Right atrium auricular region (tissue), 2 donors: ENCODE results near the gene WNT10A. TPM values are rescaled to one million over a fixed set of nuclear protein-coding genes. Genes with fewer than 3 reads are reported as not detected.

ENCODE experiments used
- DNase-seq: peaks from one replicate; pipeline ENCODE4 v3.0.0-alpha.2; 2019; ENCODE audit warnings: low spot score
- H3K27ac ChIP-seq, 2 donors: fragments of 200-600 bp; sonication (generic); 1 replicate in 1 of 2; 2 replicates in 1 of 2; pipeline ENCODE4 v1.5.1; 2016 to 2019
- H3K27me3 ChIP-seq, 2 donors: fragments of 200-600 bp; sonication (generic); one replicate each; pipeline versions ENCODE4 v1.5.1 to v1.6.0; 2017 to 2019
- H3K36me3 ChIP-seq: fragments of 200-600 bp; sonication (generic); one replicate; pipeline ENCODE4 v1.5.1; 2016
- H3K4me1 ChIP-seq, 2 donors: fragments of 200-600 bp; sonication (generic); one replicate each; pipeline versions ENCODE4 v1.5.1 to v1.6.0; 2017 to 2019
- H3K4me3 ChIP-seq, 2 donors: fragments of 200-600 bp; sonication (generic); 1 replicate in 1 of 2; 2 replicates in 1 of 2; pipeline ENCODE4 v1.5.1; 2017 to 2019; ENCODE audit warnings: mild to moderate bottlenecking in 1 of 2, moderate library complexity in 1 of 2
- H3K9me3 ChIP-seq, 2 donors: fragments of 200-600 bp; sonication (generic); one replicate each; pipeline ENCODE4 v1.5.1; 2019
- CTCF ChIP-seq, 2 donors: fragments of 200-600 bp; sonication (generic); IDR thresholded peaks; one replicate each; pipeline ENCODE4 v1.5.1; 2019; ENCODE audit warnings: antibody characterized with exemption in 2 of 2
- total RNA-seq, 2 donors: library from RNA; depleted of rRNA; stranded (reverse); fragments of >200 nt; gene quantifications; one replicate each; pipeline ENCODE4 v1.1.0, GENCODE V29; 2016

WNT10A gene
- total RNA-seq, 2 donors from 2014 or later = 0.90 to 1.2 TPM

DNA sequence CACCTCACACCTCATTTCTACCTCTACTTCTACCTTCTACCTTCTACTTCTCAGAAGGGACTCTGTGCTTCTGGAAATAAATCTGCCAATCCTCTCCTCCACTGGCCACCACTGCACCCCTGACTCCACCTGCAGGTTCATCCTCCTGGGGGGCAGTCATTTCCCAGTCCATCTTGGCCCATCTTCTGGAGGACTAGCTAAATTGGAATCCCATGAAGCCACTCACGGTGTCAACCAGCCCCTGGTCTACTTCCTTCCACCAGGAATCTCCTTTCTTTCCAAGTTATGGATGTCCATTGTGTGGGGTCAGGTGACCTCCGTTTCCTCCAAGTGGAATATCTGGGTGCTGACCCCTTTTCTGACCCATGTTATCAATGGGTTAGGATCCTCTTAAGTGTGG, 3.9 kb downstream of the WNT10A start:
- Histone ChIP-seq H3K27ac (no peak overlapping the region), H3K4me3 (no peak overlapping the region), H3K27me3 (peaks cover 7 to 8% of the 10 kb centered on the region in 2 donors), H3K4me1 (peaks cover 0 to 29% of the 10 kb centered on the region in 2 donors), H3K36me3 (no peaks in the 10 kb centered on the region), H3K9me3 (no peaks in the 10 kb centered on the region)
- TF ChIP-seq CTCF (IDR thresholded peaks at IDR 0.05) = no peak
- no peak for DNase-seq

- TF ChIP-seq CTCF (IDR thresholded peaks at IDR 0.05) = no peak
- peaks cover 0 to 15% of the 10 kb centered on the region in 2 donors for H3K4me1 ChIP-seq
- no peaks in the 10 kb centered on the region for H3K9me3 ChIP-seq
- H3K27ac ChIP-seq = no peak overlapping the region
- no peaks in the 10 kb centered on the region for H3K36me3 ChIP-seq
- DNase-seq = no peak
- H3K27me3 ChIP-seq = no peaks in the 10 kb centered on the region
- H3K4me3 ChIP-seq = no peak overlapping the region
Measured at GRCh38 chr2:218885981-218886947, 5.6 kb downstream of the WNT10A start.

DNA sequence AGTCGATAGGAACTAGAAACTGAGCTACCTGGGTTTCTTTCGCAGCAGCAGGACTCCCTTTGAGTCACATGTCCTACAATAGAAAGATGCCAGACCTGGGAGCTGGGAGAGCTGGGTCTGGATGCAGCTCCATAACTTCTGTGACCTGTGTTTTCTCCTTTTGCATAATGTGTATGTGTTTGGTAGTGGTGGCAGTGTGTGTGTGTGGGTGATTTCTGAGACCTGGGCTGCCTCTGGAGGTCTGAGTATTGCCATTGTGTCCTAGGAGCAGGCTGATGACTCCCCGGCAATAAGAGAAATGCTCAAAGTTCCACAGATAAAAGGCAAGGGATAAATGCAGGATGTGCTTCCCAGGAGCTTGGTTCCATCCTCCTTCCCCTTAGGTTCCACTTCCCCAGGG, 6.4 kb downstream of the WNT10A start:
- no peak overlapping the region for H3K4me3 ChIP-seq
- no peak for DNase-seq
- H3K27me3 ChIP-seq = no peaks in the 10 kb centered on the region
- TF ChIP-seq CTCF (IDR thresholded peaks at IDR 0.05) = no peak
- no peak overlapping the region for H3K27ac ChIP-seq
- peaks cover 0 to 15% of the 10 kb centered on the region in 2 donors for H3K4me1 ChIP-seq
- H3K9me3 ChIP-seq = no peaks in the 10 kb centered on the region
- H3K36me3 ChIP-seq = no peaks in the 10 kb centered on the region

DNA sequence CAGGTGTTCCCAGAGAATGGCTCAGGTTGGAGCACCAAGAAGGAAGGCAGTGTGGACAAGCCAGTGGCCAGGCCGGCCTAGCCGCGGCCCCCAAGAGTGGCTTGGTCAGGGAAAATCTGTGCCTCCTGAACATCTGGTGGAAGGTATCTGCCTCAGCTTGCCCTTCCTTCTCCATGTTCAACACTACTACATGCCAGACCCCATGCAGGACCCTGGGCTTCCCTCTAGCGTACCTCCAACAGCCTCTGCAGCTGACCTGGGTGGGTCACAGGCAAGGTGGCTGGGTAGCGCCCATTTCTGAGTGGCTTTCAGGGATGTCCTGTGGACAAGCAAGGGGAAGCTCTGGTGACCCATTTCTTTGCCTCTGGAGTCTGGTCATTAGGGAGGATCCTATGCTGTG, 7.7 kb downstream of the WNT10A start:
- DNase-seq = no peak
- no peak for TF ChIP-seq CTCF (IDR thresholded peaks at IDR 0.05)
- no peaks in the 10 kb centered on the region for H3K27me3 ChIP-seq
- no peak overlapping the region for H3K4me3 ChIP-seq
- peaks cover 0 to 19% of the 10 kb centered on the region in 2 donors for H3K4me1 ChIP-seq
- H3K36me3 ChIP-seq = no peaks in the 10 kb centered on the region
- H3K9me3 ChIP-seq = no peaks in the 10 kb centered on the region
- no peak overlapping the region for H3K27ac ChIP-seq

- Histone ChIP-seq H3K4me3 (no peak overlapping the region), H3K27me3 (no peaks in the 10 kb centered on the region), H3K9me3 (no peaks in the 10 kb centered on the region), H3K27ac (no peak overlapping the region), H3K36me3 (no peaks in the 10 kb centered on the region), H3K4me1 (peaks cover 0 to 14% of the 10 kb centered on the region in 2 donors)
- no peak for TF ChIP-seq CTCF (IDR thresholded peaks at IDR 0.05)
- no peak for DNase-seq
Measured at GRCh38 chr2:218889937-218890336, 9.3 kb downstream of the WNT10A start.
